ENCODE results near the gene PRAC1. TPM values are rescaled to one million over a fixed set of nuclear protein-coding genes. Genes with fewer than 3 reads are reported as not detected.

The PRAC1 gene
- total RNA-seq, 1 experiment from 2014 or later: not detected

GRCh38 chr17:48730240-48730550, 7.9 kb upstream of the PRAC1 start:
- no peak for TF ChIP-seq CTCF (IDR thresholded peaks at IDR 0.05; ENCODE audit: insufficient read depth in 1 of 2, low read depth in 1 of 2, low read length in 1 of 2, severe bottlenecking in 1 of 2, unreplicated experiment in 1 of 2)
- Histone ChIP-seq H3K4me1 (peaks cover 27% of the 10 kb centered on the region), H3K36me3 (ENCODE audit: control insufficient read depth, insufficient read depth, low read length) (no peaks in the 10 kb centered on the region), H3K4me3 (ENCODE audit: low read depth, low read length) (no peak overlapping the region), H3K9me3 (no peaks in the 10 kb centered on the region), H3K27me3 (replicated peaks; ENCODE audit: control insufficient read depth, insufficient read depth, low read length) (no peaks in the 10 kb centered on the region; the same call in 1 of the 2 replicates)
- Mint-ChIP-seq H3K36me3 (ENCODE audit: insufficient read depth, unreplicated experiment) (peaks cover 4% of the 10 kb centered on the region), H3K27me3 (ENCODE audit: insufficient read depth, unreplicated experiment) (peaks cover 5% of the 10 kb centered on the region), H3K27ac (ENCODE audit: unreplicated experiment) (no peak overlapping the region), H3K9me3 (ENCODE audit: unreplicated experiment) (no peaks in the 10 kb centered on the region), H3K4me3 (ENCODE audit: unreplicated experiment) (peak overlapping the region; percentile 83), H3K4me1 (ENCODE audit: low read depth, unreplicated experiment) (peaks cover 6% of the 10 kb centered on the region)
- ChIA-PET CTCF (interaction anchor here (0.6 to 3.6 kb wide), 3 partner anchors 34 to 149 kb away, joined by 3 to 37 read pairs (median 3); no protein-coding TSS in a partner anchor), POLR2A (no interaction called here)
- BruUV-seq (replicated peaks): no TSS peak
- intact Hi-C loops (cut with micrococcal nuclease; ENCODE audit: unreplicated experiment): no loop called here
- no peak for DNase-seq

- Mint-ChIP-seq H3K9me3 (ENCODE audit: unreplicated experiment) (no peaks in the 10 kb centered on the region), H3K4me3 (ENCODE audit: unreplicated experiment) (peak overlapping the region; percentile 83), H3K4me1 (ENCODE audit: low read depth, unreplicated experiment) (peaks cover 6% of the 10 kb centered on the region), H3K36me3 (ENCODE audit: insufficient read depth, unreplicated experiment) (peaks cover 4% of the 10 kb centered on the region), H3K27me3 (ENCODE audit: insufficient read depth, unreplicated experiment) (peaks cover 5% of the 10 kb centered on the region), H3K27ac (ENCODE audit: unreplicated experiment) (no peak overlapping the region)
- intact Hi-C loops (cut with micrococcal nuclease; ENCODE audit: unreplicated experiment): no loop called here
- H3K27me3 ChIP-seq (replicated peaks; ENCODE audit: control insufficient read depth, insufficient read depth, low read length): no peaks in the 10 kb centered on the region
- H3K4me3 ChIP-seq (ENCODE audit: low read depth, low read length): peak overlapping the region; percentile 44
- TSS peak; percentile 59 for BruUV-seq (replicated peaks)
- CTCF ChIA-PET: interaction anchor here (0.6 to 7.4 kb wide), 10 partner anchors 8 to 159 kb away, joined by 3 to 163 read pairs (median 6); no protein-coding TSS in a partner anchor
- DNase-seq: no peak
- no peaks in the 10 kb centered on the region for H3K9me3 ChIP-seq
- POLR2A ChIA-PET: interaction anchor here (0.6 to 1.5 kb wide), 2 partner anchors 12 to 15 kb away, joined by 3 to 4 read pairs; no protein-coding TSS in a partner anchor
- peaks cover 27% of the 10 kb centered on the region for H3K4me1 ChIP-seq
- H3K36me3 ChIP-seq (ENCODE audit: control insufficient read depth, insufficient read depth, low read length): no peaks in the 10 kb centered on the region
- TF ChIP-seq CTCF (IDR thresholded peaks at IDR 0.05; ENCODE audit: insufficient read depth in 1 of 2, low read depth in 1 of 2, low read length in 1 of 2, severe bottlenecking in 1 of 2, unreplicated experiment in 1 of 2): no peak
Measured at GRCh38 chr17:48729335-48730239, 7.3 kb upstream of the PRAC1 start.

Measured in Caco-2 (cell line).